GM21737 (cell line): ENCODE measurements around the gene FILIP1L.

ENCODE experiments used
- ATAC-seq: cut with Tn5 transposase; IDR thresholded peaks from one replicate; pipeline ENCODE4 v1.9.1; 2021; ENCODE audit warnings: mild to moderate bottlenecking, moderate library complexity; ENCODE audit not compliant: unreplicated experiment

The FILIP1L gene

GRCh38 chr3:100125161-100125938 is 11.0 kb upstream of the FILIP1L start:
- no peak for ATAC-seq

GRCh38 chr3:100124201-100124761 is 10.0 kb upstream of the FILIP1L start:
- no peak for ATAC-seq

- ATAC-seq = no peak
Measured at GRCh38 chr3:100123112-100123511, 8.8 kb upstream of the FILIP1L start.

- no peak for ATAC-seq
Measured at GRCh38 chr3:100122321-100122720, 8.0 kb upstream of the FILIP1L start.

GRCh38 chr3:100120693-100121092 is 6.4 kb upstream of the FILIP1L start:
- ATAC-seq = no peak

- no peak for ATAC-seq
Measured at GRCh38 chr3:100120012-100120411, 5.7 kb upstream of the FILIP1L start.

GRCh38 chr3:100117093-100117492 is 2.8 kb upstream of the FILIP1L start:
- no peak for ATAC-seq

GRCh38 chr3:100113723-100114412 is 433 bp downstream of the FILIP1L start:
- no peak for ATAC-seq

GRCh38 chr3:100111728-100112127 is 2.6 kb downstream of the FILIP1L start:
- no peak for ATAC-seq

GRCh38 chr3:100110162-100110561 is 4.1 kb downstream of the FILIP1L start:
- no peak for ATAC-seq

- ATAC-seq = no peak
Measured at GRCh38 chr3:100108464-100109079, 5.7 kb downstream of the FILIP1L start.

GRCh38 chr3:100107221-100107814 is 7.0 kb downstream of the FILIP1L start:
- ATAC-seq = no peak

- no peak for ATAC-seq
Measured at GRCh38 chr3:100106531-100107141, 7.7 kb downstream of the FILIP1L start.

GRCh38 chr3:100106094-100106493 is 8.2 kb downstream of the FILIP1L start:
- no peak for ATAC-seq

- peak; percentile 34 for ATAC-seq
Measured at GRCh38 chr3:100105501-100105900, 8.8 kb downstream of the FILIP1L start.

GRCh38 chr3:100104817-100105413 is 9.4 kb downstream of the FILIP1L start:
- no peak for ATAC-seq

- peak; percentile 37 for ATAC-seq
Measured at GRCh38 chr3:100104442-100104798, 9.9 kb downstream of the FILIP1L start.

- peak; percentile 81 for ATAC-seq
Measured at GRCh38 chr3:100103558-100104441, 10.5 kb downstream of the FILIP1L start.

GRCh38 chr3:100102757-100103156 is 11.5 kb downstream of the FILIP1L start:
- ATAC-seq = no peak
